HepG2 (cell line): ENCODE results near the gene FAM89B. TPM values are rescaled to one million over a fixed set of nuclear protein-coding genes. Genes with fewer than 3 reads are reported as not detected.

ENCODE experiments used
- ATAC-seq: fragments of 200-7000 bp; cut with Tn5 transposase; 3 replicates; pipeline ENCODE4 v1.9.1; 2020; ENCODE audit warnings: mild to moderate bottlenecking, moderate library complexity
- BruUV-seq: library from RNA; stranded (reverse); fragments of 400-500 nt; replicated peaks from 2 replicates; lab custom pipeline; 2021; lab: Mats Ljungman, UMichigan
- CTCF ChIA-PET: fragments of 300-600 bp; formaldehyde crosslinking; extraction: SDS; loops from one replicate; lab custom pipeline; 2021; ENCODE audit warnings: low total read pairs, inconsistent platforms, low intra/inter-chr PET ratio; lab: Yijun Ruan, JAX
- POLR2A ChIA-PET: fragments of 350-600 bp; sonication (Branson Sonifier 250); formaldehyde crosslinking; loops from one replicate; lab custom pipeline; 2020; ENCODE audit warnings: antibody characterized with exemption, inconsistent platforms; lab: Yijun Ruan, JAX
- DNase-seq: peaks from one replicate; pipeline ENCODE4 v3.0.0-alpha.2; 2015; ENCODE audit warnings: low spot score
- FAIRE-seq: peaks from 3 replicates; lab custom pipeline; 2011; peaks lifted over from hg19 to GRCh38; lab: Jason Lieb, UNC
- H2AFZ ChIP-seq: one replicate; pipeline ENCODE4 v1.6.1; 2011; ENCODE audit warnings: low read length, inconsistent platforms
- H3K27ac ChIP-seq: fragments of 300-600 bp; 3 replicates; pipeline ENCODE4 v1.8.0; 2011; ENCODE audit warnings: mixed run types, mild to moderate bottlenecking, mixed read lengths, low read length, inconsistent platforms; ENCODE audit not compliant: insufficient read depth; ENCODE audit errors: extremely low read length
- H3K27me3 ChIP-seq, 2 experiments: fragments of 200-600 bp in 1 of 2; 2 replicates in 1 of 2; 3 replicates in 1 of 2; pipeline versions ENCODE4 v1.6.0 to v1.8.0; 2011; ENCODE audit warnings: low read length in 2 of 2, mild to moderate bottlenecking in 2 of 2, moderate library complexity in 2 of 2, inconsistent platforms in 1 of 2; ENCODE audit not compliant: insufficient read depth in 2 of 2, control insufficient read depth in 1 of 2
- H3K36me3 ChIP-seq, 2 experiments: fragments of 200-600 bp in 1 of 2; replicated peaks in 1 of 2; 2 replicates in 1 of 2; 3 replicates in 1 of 2; pipeline versions ENCODE4 v1.5.1 to v1.8.0; 2011; ENCODE audit warnings: low read length in 2 of 2, inconsistent platforms in 1 of 2; ENCODE audit not compliant: insufficient read depth in 2 of 2, control insufficient read depth in 1 of 2
- H3K4me1 ChIP-seq: 2 replicates; pipeline ENCODE4 v1.5.1; 2012; ENCODE audit warnings: low read length, inconsistent platforms; ENCODE audit not compliant: insufficient read depth
- H3K4me2 ChIP-seq: 2 replicates; pipeline ENCODE4 v1.6.0; 2011; ENCODE audit warnings: low read depth, low read length, inconsistent platforms
- H3K4me3 ChIP-seq, 3 experiments: fragments of 200-600 bp in 1 of 3; sonication (generic), shearing (Covaris generic) in 1 of 3; replicated peaks in 1 of 3; 2 replicates each; pipeline ENCODE4 v1.5.1; 2011 to 2016; ENCODE audit warnings: low read length in 3 of 3, inconsistent platforms in 2 of 3, low read depth in 2 of 3, mild to moderate bottlenecking in 2 of 3, control low read depth in 1 of 3, mixed read lengths in 1 of 3; ENCODE audit not compliant: insufficient read depth in 1 of 3
- H3K79me2 ChIP-seq: one replicate; pipeline ENCODE4 v1.6.1; 2011; ENCODE audit warnings: low read length, inconsistent platforms; ENCODE audit not compliant: insufficient read depth
- H3K9ac ChIP-seq: 2 replicates; pipeline ENCODE4 v1.6.0; 2011; ENCODE audit warnings: mild to moderate bottlenecking, low read depth, low read length, inconsistent platforms; ENCODE audit not compliant: insufficient read depth
- H3K9me3 ChIP-seq: 2 replicates; pipeline ENCODE4 v1.5.1; 2012; ENCODE audit warnings: mild to moderate bottlenecking, low read length
- H4K20me1 ChIP-seq: 2 replicates; pipeline ENCODE4 v1.6.0; 2011; ENCODE audit warnings: inconsistent platforms, mild to moderate bottlenecking, low read length, moderate library complexity; ENCODE audit not compliant: insufficient read depth
- ATF1 ChIP-seq: IDR thresholded peaks from 2 replicates; pipeline ENCODE4 v1.6.1; 2016; ENCODE audit warnings: mild to moderate bottlenecking, control low read depth
- CBX5 ChIP-seq: sonication (generic); formaldehyde crosslinking; IDR thresholded peaks from 2 replicates; pipeline ENCODE4 v1.4.0; 2020; ENCODE audit warnings: missing genetic modification reagents, borderline replicate concordance
- EEA1 ChIP-seq: sonication (generic); formaldehyde crosslinking; IDR thresholded peaks from 2 replicates; pipeline ENCODE4 v1.5.1; 2020; ENCODE audit warnings: mild to moderate bottlenecking, missing genetic modification reagents, borderline replicate concordance
- ERF ChIP-seq: IDR thresholded peaks from 2 replicates; pipeline ENCODE4 v1.6.1; 2018; ENCODE audit warnings: missing biosample characterization, missing genetic modification reagents
- ESRRA ChIP-seq: sonication (generic); formaldehyde crosslinking; IDR thresholded peaks from 2 replicates; pipeline ENCODE4 v1.5.1; 2020; ENCODE audit warnings: mild to moderate bottlenecking, low read depth, missing genetic modification reagents
- ETV6 ChIP-seq: sonication (generic); formaldehyde crosslinking; conservative IDR thresholded peaks from 2 replicates; pipeline ENCODE4 v1.4.0; 2020; ENCODE audit warnings: missing genetic modification reagents
- KMT2A ChIP-seq: sonication (generic); formaldehyde crosslinking; IDR thresholded peaks from 2 replicates; pipeline ENCODE4 v1.4.0; 2020; ENCODE audit warnings: missing genetic modification reagents
- MXD1 ChIP-seq: sonication (generic); formaldehyde crosslinking; IDR thresholded peaks from 2 replicates; pipeline ENCODE4 v1.4.0; 2020; ENCODE audit warnings: mild to moderate bottlenecking, missing genetic modification reagents
- POLR2G ChIP-seq: fragments of 200-400 bp; formaldehyde crosslinking; IDR thresholded peaks from 2 replicates; pipeline ENCODE4 v1.6.1; 2018; ENCODE audit warnings: mild to moderate bottlenecking, low read depth, low read length, moderate library complexity
- REPIN1 ChIP-seq: sonication (generic); formaldehyde crosslinking; IDR thresholded peaks from 2 replicates; pipeline ENCODE4 v1.8.0; 2022; ENCODE audit warnings: missing genetic modification reagents, low read depth, mild to moderate bottlenecking, borderline replicate concordance
- SMAD3 ChIP-seq: sonication (generic); formaldehyde crosslinking; IDR thresholded peaks from 2 replicates; pipeline ENCODE4 v1.4.0; 2020; ENCODE audit warnings: missing genetic modification reagents
- TBX3 ChIP-seq: fragments of 450-650 bp; IDR thresholded peaks from 2 replicates; pipeline ENCODE4 v1.6.1; 2017; ENCODE audit warnings: antibody characterized with exemption, mild to moderate bottlenecking, inconsistent platforms, borderline replicate concordance
- TEAD3 ChIP-seq: optimal IDR thresholded peaks from 2 replicates; pipeline ENCODE3; 2016; ENCODE audit warnings: borderline replicate concordance
- UBTF ChIP-seq: sonication (generic); formaldehyde crosslinking; IDR thresholded peaks from 2 replicates; pipeline ENCODE4 v1.4.0; 2020; ENCODE audit warnings: mild to moderate bottlenecking, missing genetic modification reagents
- ZIK1 ChIP-seq: sonication (generic); formaldehyde crosslinking; IDR thresholded peaks from 2 replicates; pipeline ENCODE4 v1.5.0; 2020; ENCODE audit warnings: mild to moderate bottlenecking, low read depth, missing genetic modification reagents, borderline replicate concordance
- ZNF496 ChIP-seq: sonication (generic); formaldehyde crosslinking; IDR thresholded peaks from 2 replicates; pipeline ENCODE4 v1.8.1; 2023; ENCODE audit warnings: mild to moderate bottlenecking, moderate library complexity, missing genetic modification reagents; ENCODE audit not compliant: insufficient replicate concordance
- ZNF619 ChIP-seq: sonication (generic); formaldehyde crosslinking; IDR thresholded peaks from 2 replicates; pipeline ENCODE4 v1.4.0; 2020; ENCODE audit warnings: mild to moderate bottlenecking, missing genetic modification reagents
- ZSCAN21 ChIP-seq: sonication (generic); formaldehyde crosslinking; IDR thresholded peaks from 2 replicates; pipeline ENCODE4 v1.8.0; 2022; ENCODE audit warnings: mild to moderate bottlenecking, missing genetic modification reagents, moderate library complexity, borderline replicate concordance
- WGBS: methylation state at CpG from one replicate; pipeline ENCODE4 v1.1.6; 2017; ENCODE audit warnings: low lambda C conversion rate; 5-methylcytosine and 5-hydroxymethylcytosine counted together
- in situ Hi-C: cut with HindIII; loops from 2 replicates; pipeline ENCODE4 v1.10.0; 2017; ENCODE audit warnings: low pct_unique_long_range_greater_than_20kb; ENCODE audit not compliant: extremely low pct_ligation_motif_present
- intact Hi-C: fragments of 100-400 bp; cut with micrococcal nuclease; formaldehyde crosslinking; loops from one replicate; pipeline ENCODE4 v1.10.0; 2022; ENCODE audit not compliant: unreplicated experiment
- polyA plus RNA-seq, 8 experiments: library from polyadenylated mRNA; depleted of rRNA in 3 of 8; stranded (reverse) in 7 of 8; unstranded in 1 of 8; fragments of >200 nt; fragmentation: Illumina TruSeq in 4 of 8; extraction: Trizol in 4 of 8; gene quantifications; 2 replicates each; pipeline versions ENCODE4 v1.2.1 to v1.2.3, GENCODE V29; 2011 to 2016; ENCODE audit warnings: low read depth in 4 of 8, missing spikeins in 1 of 8, mixed read lengths in 1 of 8; ENCODE audit not compliant: insufficient read depth in 1 of 8
- total RNA-seq, 5 experiments: library from RNA; depleted of rRNA; stranded (reverse); fragments of >200 nt; fragmentation: Illumina TruSeq; extraction: Trizol; gene quantifications; 2 replicates each; pipeline ENCODE4 v1.2.3, GENCODE V29; 2016; ENCODE audit warnings: low read depth in 1 of 5

Gene FAM89B
- total and polyA plus RNA-seq, 2 of the 13 experiments (the other 11 are each of a cell fraction or from before 2014, with no cell fraction given): 5.7 to 8.0 TPM

GRCh38 chr11:65556470-65557279, 15.7 kb upstream of the FAM89B start (continued):
- TF ChIP-seq TBX3: no peak
- TF ChIP-seq EEA1 (CRISPR knock-in tag): no peak
- 0 out of 2 replicates have a peak, but pooled peaks have one; percentile 10 for TF ChIP-seq ZIK1 (CRISPR knock-in tag)

GRCh38 chr11:65557280-65558001, 14.9 kb upstream of the FAM89B start:
- peak overlapping the region; percentile 89 for H3K9ac ChIP-seq
- peaks cover 3% of the 10 kb centered on the region; the same call in 1 of the 2 replicates for H4K20me1 ChIP-seq
- peak; percentile 37 for ATAC-seq
- intact Hi-C loops: no loop called here
- DNase-seq: peak; percentile 63
- no TSS peak for BruUV-seq
- no peak overlapping the region for H2AFZ ChIP-seq
- H3K4me2 ChIP-seq: peak overlapping the region; percentile 94
- H3K9me3 ChIP-seq: no peaks in the 10 kb centered on the region
- 2% methylated on average over 11 of the region's 47 CpGs for WGBS
- ChIA-PET POLR2A (interaction anchor here (0.6 to 1.3 kb wide), 9 partner anchors 13 to 138 kb away, joined by 3 to 14 read pairs (median 6); partner anchors contain the start of genes PCNX3, SCYL1 and ZNRD2), CTCF (no interaction called here)
- peaks cover 8% of the 10 kb centered on the region for H3K79me2 ChIP-seq
- no peaks in the 10 kb centered on the region for H3K27me3 ChIP-seq
- peak overlapping the region; percentile 74 to 89 (median 87) for H3K4me3 ChIP-seq
- H3K4me1 ChIP-seq: peaks cover 70% of the 10 kb centered on the region
- peak overlapping the region; percentile 94 for H3K27ac ChIP-seq
- in situ Hi-C loops: loop anchor here (10.0 kb wide), 1 partner anchor 297 kb away; the partner anchor contains the start of gene CFL1
- H3K36me3 ChIP-seq: no peaks in the 10 kb centered on the region; a peak in 1 of 5 replicates
- peak; percentile 80 for FAIRE-seq
- TF ChIP-seq CBX5 (CRISPR knock-in tag) (peak; percentile 24; the same call in 1 of the 2 replicates), POLR2G (peak; percentile 74), ZNF619 (no peak), SMAD3 (CRISPR knock-in tag) (0 out of 2 replicates have a peak, but pooled peaks have one; percentile 38), ZSCAN21 (CRISPR knock-in tag) (0 out of 2 replicates have a peak, but pooled peaks have one; percentile 51), KMT2A (peak; percentile 43; the same call in 1 of the 2 replicates), ERF (CRISPR knock-in tag) (peak; percentile 47), MXD1 (CRISPR knock-in tag) (0 out of 2 replicates have a peak, but pooled peaks have one; percentile 23), TEAD3 (peak; percentile 67), ESRRA (CRISPR knock-in tag) (0 out of 2 replicates have a peak, but pooled peaks have one; percentile 58), UBTF (CRISPR knock-in tag) (peak; percentile 73), REPIN1 (CRISPR knock-in tag) (no peak), ETV6 (CRISPR knock-in tag) (0 out of 2 replicates have a peak, but pooled peaks have one; percentile 26), ZNF496 (no peak), ATF1 (CRISPR knock-in tag) (no peak)
